Jurkat, Clone E6-1 (cell line): ENCODE measurements around the gene CCDC197.

ENCODE experiments used
- DNase-seq: peaks from one replicate; pipeline ENCODE4 v3.0.0-alpha.2; 2011; ENCODE audit warnings: low read depth, low spot score
- H3K4me3 ChIP-seq: 2 replicates; pipeline ENCODE4 v1.5.1; 2011; ENCODE audit warnings: mild to moderate bottlenecking, low read length, control low read depth, moderate library complexity

Gene CCDC197

GRCh38 chr14:94048691-94049624 lies 51.9 kb downstream of the CCDC197 start:
- DNase-seq: no peak
- no peak overlapping the region for H3K4me3 ChIP-seq

GRCh38 chr14:94049625-94050023 lies 52.5 kb downstream of the CCDC197 start:
- DNase-seq: no peak
- no peak overlapping the region for H3K4me3 ChIP-seq

DNA sequence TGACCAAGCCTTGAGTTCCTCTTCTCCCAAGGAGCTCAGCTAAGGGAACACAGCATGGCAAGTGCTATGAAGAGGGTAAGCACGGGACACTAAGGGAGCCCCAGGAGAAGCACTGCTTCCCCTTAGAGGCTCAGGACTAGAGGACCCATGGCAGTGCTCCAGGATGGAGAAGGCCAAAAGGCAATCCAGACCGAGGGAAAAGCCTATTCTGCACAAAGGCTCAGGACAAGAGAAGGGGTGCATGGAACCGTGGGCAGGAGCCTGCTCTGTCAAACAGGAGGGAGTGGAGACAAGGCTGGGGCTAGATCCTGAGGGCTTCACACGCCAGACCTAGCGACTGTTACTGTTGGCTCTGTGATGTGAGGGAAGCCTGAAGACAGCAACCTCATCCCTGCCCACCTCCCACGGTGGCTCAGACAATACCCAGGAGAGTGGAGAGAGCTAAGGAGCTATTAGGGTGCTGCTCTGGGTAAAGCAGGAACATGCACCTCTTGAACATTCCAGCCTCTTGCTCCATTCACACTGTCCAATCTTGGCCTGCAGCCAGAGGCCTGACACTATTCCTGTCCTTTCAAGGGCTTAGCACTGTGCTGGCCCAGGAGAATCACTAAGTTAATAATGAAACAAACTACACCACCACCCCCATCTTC lies 53.3 kb downstream of the CCDC197 start:
- no peak overlapping the region for H3K4me3 ChIP-seq
- DNase-seq: no peak

DNA sequence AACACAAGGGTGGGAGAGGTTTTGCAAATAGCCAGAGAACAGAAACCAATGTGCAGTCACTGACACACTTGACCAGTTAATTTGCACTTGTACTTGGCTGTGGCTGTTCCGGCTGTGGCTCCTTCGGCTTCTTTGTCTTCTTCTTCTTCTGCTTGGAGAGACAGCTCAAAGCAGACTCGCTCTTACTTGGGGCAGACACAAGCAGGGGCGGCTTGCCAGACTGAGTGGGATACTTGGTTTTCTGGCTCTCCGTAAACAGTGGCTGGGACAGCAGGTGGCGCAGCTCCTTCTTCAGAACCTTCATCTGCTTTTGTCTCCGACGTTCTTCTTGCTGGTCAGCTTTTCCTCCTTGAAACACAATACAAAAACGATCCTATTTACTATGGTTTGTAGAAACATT lies 54.0 kb downstream of the CCDC197 start:
- no peak overlapping the region for H3K4me3 ChIP-seq
- no peak for DNase-seq

DNA sequence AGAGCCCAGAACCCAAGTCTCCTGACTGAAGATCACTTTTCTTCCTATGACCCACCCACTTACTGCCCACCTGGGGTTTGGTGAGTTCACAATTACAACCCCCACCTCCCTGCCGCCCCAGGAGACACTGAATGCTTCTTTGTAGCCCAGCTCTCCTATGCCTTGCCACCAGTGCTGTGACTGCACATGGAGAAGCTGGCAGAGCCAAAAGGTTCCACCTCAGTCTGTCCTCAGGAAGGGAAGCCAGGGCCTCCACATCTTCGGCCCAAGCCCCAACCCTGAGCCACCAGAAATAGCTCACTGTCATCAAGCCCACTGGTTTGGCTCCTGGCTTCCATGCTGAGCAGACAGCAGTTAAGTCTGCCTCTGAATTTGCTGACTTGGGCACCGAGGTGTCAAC lies 54.7 kb downstream of the CCDC197 start:
- no peak overlapping the region for H3K4me3 ChIP-seq
- DNase-seq: no peak

DNA sequence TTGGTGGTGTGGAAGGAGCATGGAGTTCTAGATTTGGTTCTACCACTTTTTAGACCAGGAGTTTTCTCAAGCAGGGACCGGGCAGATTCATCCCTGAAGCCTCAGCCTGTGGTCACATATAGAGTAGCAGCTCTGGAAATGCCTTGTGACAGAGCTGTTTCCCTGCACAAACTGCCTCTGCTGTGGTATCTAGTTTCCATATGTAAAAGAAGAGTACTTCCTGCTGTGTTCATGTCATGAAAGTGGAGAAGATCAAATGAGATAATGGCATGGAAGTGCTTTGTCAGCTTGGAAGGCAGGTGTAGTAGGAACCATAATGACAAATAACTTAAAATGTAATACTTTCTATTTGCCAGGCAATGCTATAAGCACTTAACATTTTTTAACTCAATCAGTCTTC lies 55.1 kb downstream of the CCDC197 start:
- peak; percentile 36 for DNase-seq
- no peak overlapping the region for H3K4me3 ChIP-seq

- DNase-seq: no peak
Measured at GRCh38 chr14:94052662-94053061, 55.6 kb downstream of the CCDC197 start.

GRCh38 chr14:94054401-94054800 lies 57.3 kb downstream of the CCDC197 start:
- DNase-seq: no peak
- H3K4me3 ChIP-seq: no peak overlapping the region

More at GRCh38 chr14:94052662-94053061, 55.6 kb downstream of the CCDC197 start:
- no peak overlapping the region for H3K4me3 ChIP-seq

- no peak for DNase-seq
- no peak overlapping the region for H3K4me3 ChIP-seq
Measured at GRCh38 chr14:94054936-94055335, 57.8 kb downstream of the CCDC197 start.

GRCh38 chr14:94056579-94057308 lies 59.6 kb downstream of the CCDC197 start:
- no peak overlapping the region for H3K4me3 ChIP-seq
- no peak for DNase-seq

DNA sequence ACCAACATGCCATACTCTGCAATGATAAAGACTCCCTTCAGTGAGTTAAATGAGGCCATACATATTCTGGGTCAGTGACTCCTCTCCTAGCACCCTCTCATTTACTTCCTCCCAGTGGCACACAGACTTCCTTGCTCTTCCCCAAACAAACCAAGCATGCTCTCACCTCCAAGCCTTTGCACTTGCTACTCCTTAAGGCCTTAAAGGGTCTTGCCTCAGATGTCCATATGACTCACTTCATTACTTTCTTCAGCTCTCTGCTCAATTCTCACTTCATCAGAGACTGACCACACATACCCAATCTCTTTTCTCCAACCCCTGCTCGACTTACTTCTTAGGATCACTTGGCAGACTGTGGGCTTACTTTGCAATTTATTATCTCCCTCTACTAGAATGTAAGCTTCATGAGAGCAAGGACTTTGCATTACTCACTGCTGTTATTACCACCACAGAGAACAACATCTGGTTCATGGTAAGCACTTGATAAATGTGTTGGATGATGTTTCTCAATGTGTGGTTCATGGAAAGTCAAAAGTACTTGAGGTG lies 61.1 kb downstream of the CCDC197 start:
- no peak for DNase-seq
- no peak overlapping the region for H3K4me3 ChIP-seq
